Measurements from ENCODE around the gene ZBED1. TPM values are rescaled to one million over a fixed set of nuclear protein-coding genes. Genes with fewer than 3 reads are reported as not detected.
A peak's percentile ranks its signal among the peaks of the same experiment; 100 is the strongest.

ZBED1 gene
- polyA plus RNA-seq, 1 donor (not counting 4 experiments of a cell fraction or from before 2014, with no cell fraction given), result 9.0 TPM

DNA sequence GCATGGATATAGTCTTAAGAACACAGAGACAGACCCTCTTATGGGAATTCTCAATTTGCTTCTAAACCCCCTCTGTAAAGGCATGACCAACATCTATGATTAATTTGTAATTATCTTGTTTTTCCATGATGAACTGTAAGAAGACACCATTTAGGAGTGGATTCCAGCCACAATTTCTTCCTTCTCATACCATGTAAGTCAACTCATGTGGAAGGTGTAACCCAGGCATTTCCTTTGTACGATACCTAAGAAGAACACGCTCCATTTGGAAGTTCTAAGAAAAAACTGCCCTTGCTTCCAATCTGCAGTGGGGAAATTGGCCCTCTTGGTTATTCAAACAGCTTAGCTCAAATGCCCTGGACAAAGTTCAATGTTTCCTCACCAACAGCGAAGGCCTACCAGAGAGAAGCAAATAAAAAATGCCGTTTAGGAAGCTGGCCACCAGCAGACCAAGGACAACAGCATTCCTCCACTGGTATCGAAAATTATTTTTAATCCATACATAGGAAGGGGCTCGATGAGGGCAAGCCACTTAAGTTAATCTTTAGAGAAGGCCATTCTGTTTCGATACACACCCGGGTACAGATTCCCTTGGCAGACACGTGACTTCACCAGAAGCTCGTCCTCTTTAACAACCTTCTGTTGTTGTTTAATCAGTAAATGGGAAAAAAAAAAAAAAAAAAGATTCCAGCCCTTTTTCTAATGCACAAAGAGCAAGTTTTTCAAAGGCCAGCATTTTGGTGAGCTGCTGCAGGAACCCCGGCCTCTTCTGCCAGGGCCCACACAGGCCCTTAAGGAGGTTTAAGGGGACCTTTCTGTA is 2.6 kb downstream of the ZBED1 start:
- Histone ChIP-seq H3K4me3 (ENCODE audit: control insufficient read depth in 2 of 3, extremely low read depth in 1 of 3, insufficient read depth in 2 of 3, low read depth in 1 of 3, low read length in 3 of 3) (peak overlapping the region in 2 of 3 experiments; percentile 48 to 71), H3K9ac (ENCODE audit: control insufficient read depth, extremely low read depth, insufficient read depth, low read length) (peak overlapping the region; percentile 52), H3K4me1 (ENCODE audit: control insufficient read depth, extremely low read depth, insufficient read depth, low read length) (peaks cover 25% of the 10 kb centered on the region), H3K27ac (ENCODE audit: control insufficient read depth, insufficient read depth, low read length) (peak overlapping the region; percentile 43), H3K4me2 (ENCODE audit: control insufficient read depth, extremely low read depth, insufficient read depth, low read depth, low read length) (peak overlapping the region; percentile 74), H3K9me1 (ENCODE audit: control insufficient read depth, extremely low read depth, insufficient read depth, low read length) (no peaks in the 10 kb centered on the region), H4K20me1 (ENCODE audit: control insufficient read depth, extremely low read depth, insufficient read depth, low read length) (no peaks in the 10 kb centered on the region), H2AFZ (ENCODE audit: control insufficient read depth, low read length) (peak overlapping the region; percentile 9), H3K9me3 (ENCODE audit: control insufficient read depth, low read depth, low read length) (no peaks in the 10 kb centered on the region), H3K79me2 (ENCODE audit: control insufficient read depth, insufficient read depth, low read length) (peaks cover 43% of the 10 kb centered on the region), H3K36me3 (ENCODE audit: control insufficient read depth in 2 of 2, extremely low read depth in 1 of 2, insufficient read depth in 2 of 2, low read length in 2 of 2) (peaks cover 0 to 3% of the 10 kb centered on the region in 2 experiments), H3K27me3 (ENCODE audit: control insufficient read depth, extremely low read depth, insufficient read depth, low read length) (no peaks in the 10 kb centered on the region)
- FAIRE-seq, result no peak
- no peak for DNase-seq (ENCODE audit: low read depth, low spot score)
- TF ChIP-seq EZH2 (IDR thresholded peaks at IDR 0.05; ENCODE audit: low read length), result no peak
- TF ChIP-seq, protein P1, sequence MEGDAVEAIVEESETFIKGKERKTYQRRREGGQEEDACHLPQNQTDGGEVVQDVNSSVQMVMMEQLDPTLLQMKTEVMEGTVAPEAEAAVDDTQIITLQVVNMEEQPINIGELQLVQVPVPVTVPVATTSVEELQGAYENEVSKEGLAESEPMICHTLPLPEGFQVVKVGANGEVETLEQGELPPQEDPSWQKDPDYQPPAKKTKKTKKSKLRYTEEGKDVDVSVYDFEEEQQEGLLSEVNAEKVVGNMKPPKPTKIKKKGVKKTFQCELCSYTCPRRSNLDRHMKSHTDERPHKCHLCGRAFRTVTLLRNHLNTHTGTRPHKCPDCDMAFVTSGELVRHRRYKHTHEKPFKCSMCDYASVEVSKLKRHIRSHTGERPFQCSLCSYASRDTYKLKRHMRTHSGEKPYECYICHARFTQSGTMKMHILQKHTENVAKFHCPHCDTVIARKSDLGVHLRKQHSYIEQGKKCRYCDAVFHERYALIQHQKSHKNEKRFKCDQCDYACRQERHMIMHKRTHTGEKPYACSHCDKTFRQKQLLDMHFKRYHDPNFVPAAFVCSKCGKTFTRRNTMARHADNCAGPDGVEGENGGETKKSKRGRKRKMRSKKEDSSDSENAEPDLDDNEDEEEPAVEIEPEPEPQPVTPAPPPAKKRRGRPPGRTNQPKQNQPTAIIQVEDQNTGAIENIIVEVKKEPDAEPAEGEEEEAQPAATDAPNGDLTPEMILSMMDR (optimal IDR thresholded peaks at IDR 0.05 in 1 of 3, IDR thresholded peaks at IDR 0.05 in 1 of 3, conservative IDR thresholded peaks at IDR 0.05 in 1 of 3; ENCODE audit: extremely low read depth in 1 of 3, insufficient read depth in 2 of 3, low read length in 3 of 3), result no peak
- dilution Hi-C loops (cut with MboI; ENCODE audit: extremely low pct_ligation_motif_present, low sequenced_read_pairs), result no loop called here

DNA sequence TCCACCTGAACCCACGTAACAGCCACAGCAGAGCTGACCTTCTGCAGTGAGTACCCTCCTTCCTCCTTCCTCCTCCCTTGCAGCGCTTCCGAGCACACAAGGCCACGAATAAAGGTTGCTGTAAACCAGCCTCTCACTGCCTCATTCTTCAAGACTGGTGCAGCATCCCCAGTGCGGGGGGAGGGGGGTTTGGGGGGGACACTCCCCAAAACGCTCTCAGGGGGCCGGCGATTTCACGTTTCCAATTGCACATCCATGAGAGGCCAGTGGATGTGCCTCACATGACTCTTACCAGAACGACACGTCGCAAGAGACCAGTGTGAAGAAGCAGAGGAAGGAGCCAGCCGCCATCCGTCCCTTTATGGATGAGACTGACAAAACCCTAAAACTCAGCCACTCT is 5.2 kb downstream of the ZBED1 start:
- Histone ChIP-seq H3K4me3 (ENCODE audit: control insufficient read depth in 2 of 3, extremely low read depth in 1 of 3, insufficient read depth in 2 of 3, low read depth in 1 of 3, low read length in 3 of 3) (no peak overlapping the region), H3K4me2 (ENCODE audit: control insufficient read depth, extremely low read depth, insufficient read depth, low read depth, low read length) (no peak overlapping the region), H3K27me3 (ENCODE audit: control insufficient read depth, extremely low read depth, insufficient read depth, low read length) (no peaks in the 10 kb centered on the region), H2AFZ (ENCODE audit: control insufficient read depth, low read length) (no peak overlapping the region), H3K9me3 (ENCODE audit: control insufficient read depth, low read depth, low read length) (no peaks in the 10 kb centered on the region), H3K36me3 (ENCODE audit: control insufficient read depth in 2 of 2, extremely low read depth in 1 of 2, insufficient read depth in 2 of 2, low read length in 2 of 2) (peaks cover 0 to 8% of the 10 kb centered on the region in 2 experiments), H3K9me1 (ENCODE audit: control insufficient read depth, extremely low read depth, insufficient read depth, low read length) (no peaks in the 10 kb centered on the region), H3K79me2 (ENCODE audit: control insufficient read depth, insufficient read depth, low read length) (peaks cover 50% of the 10 kb centered on the region), H3K9ac (ENCODE audit: control insufficient read depth, extremely low read depth, insufficient read depth, low read length) (no peak overlapping the region), H3K4me1 (ENCODE audit: control insufficient read depth, extremely low read depth, insufficient read depth, low read length) (peaks cover 20% of the 10 kb centered on the region), H4K20me1 (ENCODE audit: control insufficient read depth, extremely low read depth, insufficient read depth, low read length) (no peaks in the 10 kb centered on the region), H3K27ac (ENCODE audit: control insufficient read depth, insufficient read depth, low read length) (no peak overlapping the region)
- DNase-seq (ENCODE audit: low read depth, low spot score) (no peak), FAIRE-seq (no peak)
- dilution Hi-C loops (cut with MboI; ENCODE audit: extremely low pct_ligation_motif_present, low sequenced_read_pairs), result no loop called here
- TF ChIP-seq, protein P1 (optimal IDR thresholded peaks at IDR 0.05 in 1 of 3, IDR thresholded peaks at IDR 0.05 in 1 of 3, conservative IDR thresholded peaks at IDR 0.05 in 1 of 3; ENCODE audit: extremely low read depth in 1 of 3, insufficient read depth in 2 of 3, low read length in 3 of 3), result no peak

All from keratinocyte (primary cell).